ENCODE measurements around the gene PRM1.

DNA sequence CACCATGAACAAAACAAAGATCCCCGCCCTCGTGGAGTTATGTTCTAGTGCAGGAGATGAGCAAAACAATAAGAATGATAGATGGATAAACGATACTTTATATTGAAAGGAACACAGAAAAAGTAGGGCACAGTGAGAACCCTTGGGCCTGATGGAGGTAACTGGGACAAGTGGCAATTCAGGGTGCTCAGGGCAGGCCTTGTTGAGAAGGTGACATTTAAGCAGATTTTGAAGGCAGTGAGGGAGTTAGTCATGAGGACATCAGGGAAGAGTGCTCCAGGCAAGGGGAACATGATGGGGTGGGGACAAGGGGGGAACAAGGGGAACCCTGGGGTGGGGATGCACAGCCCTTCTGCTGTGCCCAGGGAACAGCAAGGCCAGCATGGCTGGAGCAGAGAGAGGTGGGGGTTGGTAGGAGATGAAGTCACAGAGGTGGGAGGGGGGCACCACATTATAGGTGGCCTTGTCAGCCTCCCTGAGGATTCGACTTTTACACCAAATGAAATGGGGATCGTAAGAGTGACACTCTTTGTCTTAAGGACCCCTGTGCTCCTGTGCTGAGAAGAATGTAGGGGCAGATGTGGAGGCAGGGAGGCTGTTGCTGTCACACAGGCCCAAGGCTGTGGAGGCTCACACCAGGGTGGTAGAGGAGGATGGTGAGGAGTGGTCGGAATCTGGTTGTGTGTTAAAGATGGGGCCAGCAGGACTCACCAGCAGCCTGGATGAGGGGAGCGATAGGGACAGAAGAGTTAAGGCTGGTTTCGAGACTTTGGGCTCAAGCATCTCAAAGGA is 9.2 kb upstream of the PRM1 start:
- no peak for TF ChIP-seq POLR2A (IDR thresholded peaks at IDR 0.05)
- TF ChIP-seq, protein P1, sequence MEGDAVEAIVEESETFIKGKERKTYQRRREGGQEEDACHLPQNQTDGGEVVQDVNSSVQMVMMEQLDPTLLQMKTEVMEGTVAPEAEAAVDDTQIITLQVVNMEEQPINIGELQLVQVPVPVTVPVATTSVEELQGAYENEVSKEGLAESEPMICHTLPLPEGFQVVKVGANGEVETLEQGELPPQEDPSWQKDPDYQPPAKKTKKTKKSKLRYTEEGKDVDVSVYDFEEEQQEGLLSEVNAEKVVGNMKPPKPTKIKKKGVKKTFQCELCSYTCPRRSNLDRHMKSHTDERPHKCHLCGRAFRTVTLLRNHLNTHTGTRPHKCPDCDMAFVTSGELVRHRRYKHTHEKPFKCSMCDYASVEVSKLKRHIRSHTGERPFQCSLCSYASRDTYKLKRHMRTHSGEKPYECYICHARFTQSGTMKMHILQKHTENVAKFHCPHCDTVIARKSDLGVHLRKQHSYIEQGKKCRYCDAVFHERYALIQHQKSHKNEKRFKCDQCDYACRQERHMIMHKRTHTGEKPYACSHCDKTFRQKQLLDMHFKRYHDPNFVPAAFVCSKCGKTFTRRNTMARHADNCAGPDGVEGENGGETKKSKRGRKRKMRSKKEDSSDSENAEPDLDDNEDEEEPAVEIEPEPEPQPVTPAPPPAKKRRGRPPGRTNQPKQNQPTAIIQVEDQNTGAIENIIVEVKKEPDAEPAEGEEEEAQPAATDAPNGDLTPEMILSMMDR (IDR thresholded peaks at IDR 0.05), result no peak
